Keratinocyte (primary cell): Measurements from ENCODE around the gene SERTAD2. TPM values are rescaled to one million over a fixed set of nuclear protein-coding genes. Genes with fewer than 3 reads are reported as not detected.

ENCODE experiments used
- DNase-seq: peaks from one replicate; pipeline ENCODE4 v3.0.0-alpha.2; 2011; ENCODE audit warnings: low read depth, missing footprints, low spot score
- FAIRE-seq: peaks from 2 replicates; lab custom pipeline; 2011; peaks lifted over from hg19 to GRCh38; lab: Jason Lieb, UNC
- H2AFZ ChIP-seq: 2 replicates; pipeline ENCODE4 v1.6.0; 2012; ENCODE audit warnings: low read length, control low read depth, inconsistent platforms; ENCODE audit not compliant: control insufficient read depth
- H3K27ac ChIP-seq: 2 replicates; pipeline ENCODE4 v1.5.1; 2011; ENCODE audit warnings: low read length; ENCODE audit not compliant: control insufficient read depth, insufficient read depth
- H3K27me3 ChIP-seq: 3 replicates; pipeline ENCODE4 v1.6.0; 2011; ENCODE audit warnings: low read length; ENCODE audit not compliant: control insufficient read depth, insufficient read depth; ENCODE audit errors: extremely low read depth
- H3K36me3 ChIP-seq, 2 experiments: 2 replicates in 1 of 2; 3 replicates in 1 of 2; pipeline ENCODE4 v1.5.1; 2011; ENCODE audit warnings: low read length in 2 of 2, mild to moderate bottlenecking in 1 of 2; ENCODE audit not compliant: control insufficient read depth in 2 of 2, insufficient read depth in 2 of 2; ENCODE audit errors: extremely low read depth in 1 of 2
- H3K4me1 ChIP-seq: 3 replicates; pipeline ENCODE4 v1.5.1; 2011; ENCODE audit warnings: low read length; ENCODE audit not compliant: control insufficient read depth, insufficient read depth; ENCODE audit errors: extremely low read depth
- H3K4me2 ChIP-seq: 3 replicates; pipeline ENCODE4 v1.6.0; 2011; ENCODE audit warnings: low read depth, low read length; ENCODE audit not compliant: control insufficient read depth, insufficient read depth; ENCODE audit errors: extremely low read depth
- H3K4me3 ChIP-seq, 3 experiments: fragments of 200-600 bp in 1 of 3; sonication (generic) in 1 of 3; 2 replicates in 2 of 3; 3 replicates in 1 of 3; pipeline ENCODE4 v1.5.1; 2011 to 2016; ENCODE audit warnings: low read length in 3 of 3, mild to moderate bottlenecking in 3 of 3, control low read depth in 2 of 3, inconsistent platforms in 1 of 3, low read depth in 1 of 3, mixed read lengths in 1 of 3, mixed run types in 1 of 3, moderate library complexity in 1 of 3; ENCODE audit not compliant: control insufficient read depth in 2 of 3, insufficient read depth in 2 of 3; ENCODE audit errors: extremely low read depth in 1 of 3
- H3K79me2 ChIP-seq: 2 replicates; pipeline ENCODE4 v1.6.0; 2012; ENCODE audit warnings: low read length; ENCODE audit not compliant: control insufficient read depth, insufficient read depth
- H3K9ac ChIP-seq: 3 replicates; pipeline ENCODE4 v1.6.0; 2011; ENCODE audit warnings: low read length; ENCODE audit not compliant: control insufficient read depth, insufficient read depth; ENCODE audit errors: extremely low read depth
- H3K9me1 ChIP-seq: 3 replicates; pipeline ENCODE4 v1.6.0; 2011; ENCODE audit warnings: low read length; ENCODE audit not compliant: control insufficient read depth, insufficient read depth; ENCODE audit errors: extremely low read depth
- H3K9me3 ChIP-seq: 2 replicates; pipeline ENCODE4 v1.5.1; 2012; ENCODE audit warnings: low read depth, low read length; ENCODE audit not compliant: control insufficient read depth
- H4K20me1 ChIP-seq: 3 replicates; pipeline ENCODE4 v1.6.0; 2011; ENCODE audit warnings: low read length; ENCODE audit not compliant: control insufficient read depth, insufficient read depth; ENCODE audit errors: extremely low read depth
- EZH2 ChIP-seq: IDR thresholded peaks from one replicate; pipeline ENCODE4 v1.6.1; 2012; ENCODE audit warnings: inconsistent platforms, mild to moderate bottlenecking, low read length, moderate library complexity
- dilution Hi-C: fragments of 300-500 bp; cut with MboI; formaldehyde crosslinking; loops from one replicate; pipeline ENCODE4 v1.7.0; 2020; ENCODE audit warnings: low sequenced_read_pairs; ENCODE audit not compliant: extremely low pct_ligation_motif_present
- polyA plus RNA-seq, 5 experiments: library from polyadenylated mRNA; depleted of rRNA in 3 of 5; stranded (reverse) in 3 of 5; stranded (forward) in 1 of 5; unstranded in 1 of 5; fragments of >200 nt; gene quantifications; 1 replicate in 1 of 5; 2 replicates in 3 of 5; 3 replicates in 1 of 5; pipeline versions ENCODE4 v1.2.1 to v1.2.3, GENCODE V29; 2011 to 2012; ENCODE audit warnings: missing spikeins in 2 of 5, low read depth in 1 of 5, low replicate concordance in 1 of 5
- TF ChIP-seq, protein P1 (sequence below), 3 experiments: IDR thresholded peaks in 1 of 3; conservative IDR thresholded peaks in 1 of 3; optimal IDR thresholded peaks in 1 of 3; 2 replicates in 2 of 3; 3 replicates in 1 of 3; pipeline versions ENCODE3 to v1.5.1; 2011; ENCODE audit warnings: low read length in 3 of 3, mild to moderate bottlenecking in 3 of 3, moderate library complexity in 2 of 3, control low read depth in 1 of 3, inconsistent platforms in 1 of 3; ENCODE audit not compliant: insufficient read depth in 2 of 3; ENCODE audit errors: extremely low read depth in 1 of 3

The SERTAD2 gene
- polyA plus RNA-seq, 1 donor (not counting 4 experiments of a cell fraction or from before 2014, with no cell fraction given) = 13.1 TPM

DNA sequence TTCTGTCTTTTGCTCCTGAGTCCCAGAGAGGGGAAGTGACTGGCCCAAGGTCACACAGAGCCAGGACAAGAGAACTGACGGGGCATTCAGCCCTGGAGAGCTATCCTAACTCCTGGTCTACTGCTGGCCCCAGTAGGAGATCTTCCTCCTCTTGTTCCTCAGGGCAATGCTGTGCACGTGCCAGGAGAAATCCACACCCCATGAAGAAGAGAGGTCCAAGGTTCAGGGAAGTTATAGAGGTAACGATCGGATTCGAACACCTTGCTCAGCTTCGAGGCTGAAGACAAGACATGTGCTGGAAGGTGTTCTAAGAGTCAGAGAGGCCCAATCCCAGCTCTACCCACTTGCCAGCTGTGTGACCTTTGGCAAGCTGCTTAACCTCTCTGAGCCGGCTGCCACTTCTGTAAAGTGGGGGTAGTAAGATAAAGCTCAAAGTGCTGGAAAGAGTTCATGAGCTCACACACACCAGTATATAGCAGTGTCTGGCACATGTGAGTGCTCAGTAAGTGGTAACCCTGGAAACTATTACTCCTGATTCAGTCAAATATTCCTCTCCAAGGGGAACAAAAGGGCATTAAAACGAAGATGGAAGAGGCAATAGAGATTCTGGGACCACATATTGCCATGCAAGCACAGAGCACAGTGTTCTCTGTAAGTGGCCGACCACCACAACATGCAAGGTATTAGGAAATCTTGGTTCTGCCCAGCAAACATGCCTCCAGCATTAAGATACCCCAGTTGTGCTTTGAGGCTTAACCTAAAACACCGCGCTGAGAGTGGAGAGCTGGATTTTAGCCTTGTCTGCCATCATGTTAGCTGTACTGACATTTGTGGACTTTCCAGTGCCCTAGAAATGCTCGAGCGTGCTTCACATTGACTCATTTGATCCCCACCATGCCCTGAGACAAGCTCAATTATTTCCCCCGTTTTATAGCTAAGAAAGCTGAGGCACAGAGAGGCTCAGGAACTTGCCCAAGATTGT, 25.6 kb downstream of the SERTAD2 start:
- DNase-seq (no peak), FAIRE-seq (no peak)
- Histone ChIP-seq H3K9ac (no peak overlapping the region), H3K9me3 (no peaks in the 10 kb centered on the region), H3K27ac (no peak overlapping the region), H2AFZ (no peak overlapping the region), H3K4me1 (peaks cover 14% of the 10 kb centered on the region), H4K20me1 (no peaks in the 10 kb centered on the region), H3K4me2 (no peak overlapping the region), H3K79me2 (peaks cover 3% of the 10 kb centered on the region), H3K9me1 (no peaks in the 10 kb centered on the region), H3K36me3 (peaks cover 6 to 11% of the 10 kb centered on the region in 2 experiments), H3K4me3 (no peak overlapping the region), H3K27me3 (no peaks in the 10 kb centered on the region)
- dilution Hi-C loops = no loop called here
- TF ChIP-seq, protein P1, sequence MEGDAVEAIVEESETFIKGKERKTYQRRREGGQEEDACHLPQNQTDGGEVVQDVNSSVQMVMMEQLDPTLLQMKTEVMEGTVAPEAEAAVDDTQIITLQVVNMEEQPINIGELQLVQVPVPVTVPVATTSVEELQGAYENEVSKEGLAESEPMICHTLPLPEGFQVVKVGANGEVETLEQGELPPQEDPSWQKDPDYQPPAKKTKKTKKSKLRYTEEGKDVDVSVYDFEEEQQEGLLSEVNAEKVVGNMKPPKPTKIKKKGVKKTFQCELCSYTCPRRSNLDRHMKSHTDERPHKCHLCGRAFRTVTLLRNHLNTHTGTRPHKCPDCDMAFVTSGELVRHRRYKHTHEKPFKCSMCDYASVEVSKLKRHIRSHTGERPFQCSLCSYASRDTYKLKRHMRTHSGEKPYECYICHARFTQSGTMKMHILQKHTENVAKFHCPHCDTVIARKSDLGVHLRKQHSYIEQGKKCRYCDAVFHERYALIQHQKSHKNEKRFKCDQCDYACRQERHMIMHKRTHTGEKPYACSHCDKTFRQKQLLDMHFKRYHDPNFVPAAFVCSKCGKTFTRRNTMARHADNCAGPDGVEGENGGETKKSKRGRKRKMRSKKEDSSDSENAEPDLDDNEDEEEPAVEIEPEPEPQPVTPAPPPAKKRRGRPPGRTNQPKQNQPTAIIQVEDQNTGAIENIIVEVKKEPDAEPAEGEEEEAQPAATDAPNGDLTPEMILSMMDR (optimal IDR thresholded peaks at IDR 0.05 in 1 of 3, IDR thresholded peaks at IDR 0.05 in 1 of 3, conservative IDR thresholded peaks at IDR 0.05 in 1 of 3; ENCODE audit: extremely low read depth in 1 of 3, insufficient read depth in 2 of 3, low read length in 3 of 3) = no peak
- TF ChIP-seq EZH2 = no peak

DNA sequence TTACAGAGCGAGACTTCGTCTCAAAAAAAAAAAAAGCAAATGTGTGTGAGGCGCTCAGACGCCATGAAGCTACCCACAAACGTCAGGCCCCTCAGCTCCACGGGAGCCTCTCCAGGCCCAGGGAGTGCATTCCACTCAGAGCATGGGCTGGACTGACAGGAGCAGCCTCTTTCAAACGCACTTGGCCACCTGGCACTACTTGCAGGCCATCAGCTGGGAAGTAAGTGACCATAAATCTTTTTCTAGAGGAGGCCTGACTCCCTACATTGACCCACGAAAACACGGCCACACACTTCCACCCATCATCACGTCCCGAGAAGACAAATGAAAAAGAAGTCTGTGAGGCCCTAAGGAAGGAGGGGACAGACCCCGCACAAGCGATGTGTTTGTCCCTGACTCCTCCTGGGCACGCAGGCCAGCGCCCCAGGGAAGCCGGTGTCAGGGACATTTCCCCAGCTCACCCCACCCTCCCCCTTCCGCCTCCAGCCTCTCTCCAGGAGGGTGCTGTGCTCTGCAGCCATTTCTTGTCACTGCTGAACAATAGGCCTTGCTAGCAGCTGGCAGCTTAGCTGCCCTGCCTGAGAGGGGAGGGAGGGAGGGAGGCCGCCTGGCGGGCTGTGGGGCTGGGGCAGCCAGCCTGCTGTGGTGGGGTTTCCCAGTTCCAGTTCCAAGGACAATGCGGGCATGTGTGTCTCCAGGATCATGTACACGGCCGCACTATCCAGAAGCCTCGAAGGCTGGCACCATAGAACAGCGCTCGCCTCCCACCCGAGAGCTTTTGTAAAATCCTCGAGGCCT, 26.6 kb downstream of the SERTAD2 start:
- Histone ChIP-seq H3K9me1 (no peaks in the 10 kb centered on the region), H3K4me1 (peaks cover 14% of the 10 kb centered on the region), H3K36me3 (peaks cover 4 to 8% of the 10 kb centered on the region in 2 experiments), H3K9ac (no peak overlapping the region), H2AFZ (no peak overlapping the region), H3K27ac (no peak overlapping the region), H3K79me2 (no peaks in the 10 kb centered on the region), H3K4me3 (no peak overlapping the region), H3K27me3 (no peaks in the 10 kb centered on the region), H3K9me3 (no peaks in the 10 kb centered on the region), H3K4me2 (no peak overlapping the region), H4K20me1 (no peaks in the 10 kb centered on the region)
- FAIRE-seq (no peak), DNase-seq (no peak)
- dilution Hi-C loops = no loop called here
- no peak for TF ChIP-seq EZH2
- TF ChIP-seq, protein P1 (optimal IDR thresholded peaks at IDR 0.05 in 1 of 3, IDR thresholded peaks at IDR 0.05 in 1 of 3, conservative IDR thresholded peaks at IDR 0.05 in 1 of 3; ENCODE audit: extremely low read depth in 1 of 3, insufficient read depth in 2 of 3, low read length in 3 of 3) = no peak
